ENCODE results near the gene PRKAR1B.
"Not testable (repeated sequence)": the region's sequence is repeated elsewhere in the genome, so short reads cannot be mapped to it uniquely, and the experiment has no call there.

Gene PRKAR1B

DNA sequence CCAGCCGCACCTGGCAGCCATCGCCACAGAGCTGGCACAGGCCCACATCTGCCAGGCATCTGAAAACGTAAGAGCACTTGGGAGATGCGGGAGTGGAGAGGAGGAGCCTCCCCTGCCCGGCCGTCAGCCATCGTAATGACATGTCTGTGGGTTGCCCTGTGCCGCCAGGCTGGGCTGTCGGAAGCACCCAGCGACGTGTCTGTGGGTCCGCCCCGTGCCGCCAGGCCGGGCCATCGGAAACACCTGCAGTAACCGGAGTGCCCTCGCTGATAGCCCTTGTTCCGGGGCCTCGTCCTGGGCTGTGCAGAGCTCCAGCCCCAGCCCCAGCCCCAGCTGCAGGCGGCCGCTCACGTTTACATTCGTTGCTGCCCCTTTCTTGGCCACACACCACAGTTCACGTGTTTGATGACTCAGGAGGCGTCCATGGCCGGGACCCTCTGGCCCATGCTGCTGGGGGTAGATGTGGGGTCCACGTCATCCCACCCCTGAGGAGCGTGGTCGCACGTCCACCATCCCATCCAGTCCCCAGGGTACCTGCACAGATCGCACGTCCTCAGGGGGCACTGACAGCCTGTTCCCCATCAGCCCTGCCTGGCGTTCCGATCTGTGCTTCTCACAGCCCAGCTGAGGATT is 30.0 kb upstream of the PRKAR1B start:
- DNase-seq: no peak

DNA sequence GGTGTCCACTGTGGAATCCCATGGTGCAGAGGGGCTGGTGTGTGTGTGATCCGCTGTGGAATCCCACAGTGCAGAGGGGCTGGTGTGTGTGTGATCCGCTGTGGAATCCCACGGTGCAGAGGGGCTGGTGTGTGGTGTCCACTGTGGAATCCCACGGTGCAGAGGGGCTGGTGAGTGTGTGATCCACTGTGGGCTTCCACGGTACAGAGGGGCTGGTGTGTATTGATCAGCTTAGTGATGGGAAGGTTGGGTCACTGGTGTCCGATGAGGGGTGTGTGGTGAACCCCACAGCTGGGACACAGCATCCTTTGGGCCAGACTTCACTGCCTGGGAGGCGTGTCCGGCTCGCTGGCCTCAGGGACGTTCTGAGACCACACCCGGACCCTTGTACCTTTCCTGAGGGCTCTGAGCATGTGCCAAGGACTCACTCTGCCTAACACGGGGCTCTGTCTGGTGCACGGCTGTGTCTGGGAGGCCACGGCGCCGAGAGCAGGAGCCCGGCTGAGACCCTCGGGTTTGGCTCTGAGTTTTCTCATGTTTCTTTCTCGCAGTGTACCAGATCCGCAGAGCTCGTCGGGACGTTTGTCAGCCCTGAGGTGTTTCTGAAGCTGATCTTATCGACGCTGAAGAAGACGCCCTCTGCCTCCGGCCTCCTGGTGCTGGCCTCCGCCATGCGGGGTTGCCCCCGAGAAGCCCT is 29.3 kb upstream of the PRKAR1B start:
- no peak for DNase-seq

DNA sequence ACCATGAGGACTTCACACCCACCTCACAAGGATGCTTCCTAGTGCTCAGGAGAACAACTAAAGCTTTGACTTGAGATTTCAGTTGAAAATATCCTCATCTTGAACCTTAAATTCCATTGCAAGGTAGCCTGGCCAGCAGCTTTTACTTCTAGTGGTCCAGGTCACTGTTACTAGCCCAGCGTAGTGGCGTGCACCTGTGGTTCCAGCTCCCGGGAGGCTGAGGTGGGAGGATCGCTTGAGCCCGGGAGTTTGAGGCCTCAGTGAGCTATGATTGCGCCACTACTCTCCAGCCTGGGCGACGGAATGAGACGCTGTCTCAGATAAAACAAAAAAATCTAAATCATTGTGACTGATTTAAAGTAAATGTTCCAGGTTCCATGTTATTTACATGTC is 28.3 kb upstream of the PRKAR1B start:
- DNase-seq: no peak

DNA sequence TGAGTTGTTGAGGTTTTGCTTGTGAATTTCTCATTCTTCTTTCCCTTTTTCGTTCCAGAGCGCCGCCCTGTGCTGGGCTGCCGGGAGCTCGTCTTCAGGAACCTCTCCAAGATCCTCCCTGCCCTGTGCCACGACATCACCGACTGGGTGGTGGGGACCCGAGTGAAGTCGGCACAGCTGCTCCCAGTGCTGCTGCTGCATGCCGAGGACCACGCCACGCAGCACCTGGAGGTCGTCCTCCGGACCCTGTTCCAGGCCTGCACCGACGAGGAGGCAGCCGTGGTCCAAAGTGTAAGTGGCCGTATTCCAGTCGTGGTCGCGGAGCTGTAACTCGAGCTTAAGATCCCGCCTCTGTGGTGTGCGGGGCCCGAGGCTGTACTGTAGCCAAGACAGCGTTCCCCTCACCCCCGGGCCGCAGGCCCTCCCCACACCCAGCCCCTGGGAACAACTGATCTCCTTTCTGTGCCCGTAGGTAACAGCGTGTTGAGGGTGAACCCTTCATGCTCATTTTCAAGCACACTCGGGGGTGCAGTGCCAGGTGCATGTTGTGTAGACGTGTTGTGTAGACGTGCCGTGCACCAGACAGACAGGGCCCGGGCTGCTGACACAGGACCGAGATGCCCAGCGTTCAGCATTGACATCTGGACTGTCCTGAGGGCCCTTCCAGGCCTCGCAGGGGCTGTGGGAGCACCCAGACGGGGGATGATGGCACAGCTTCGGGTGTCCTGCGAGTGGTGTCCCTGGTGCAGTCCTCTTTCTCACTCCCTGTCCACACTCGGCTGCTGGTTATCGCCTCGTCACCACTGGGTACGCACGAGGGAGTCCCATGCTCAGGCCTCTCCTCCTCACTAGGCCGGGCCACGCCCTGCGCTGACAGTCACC is 27.7 kb upstream of the PRKAR1B start:
- no peak for DNase-seq

DNA sequence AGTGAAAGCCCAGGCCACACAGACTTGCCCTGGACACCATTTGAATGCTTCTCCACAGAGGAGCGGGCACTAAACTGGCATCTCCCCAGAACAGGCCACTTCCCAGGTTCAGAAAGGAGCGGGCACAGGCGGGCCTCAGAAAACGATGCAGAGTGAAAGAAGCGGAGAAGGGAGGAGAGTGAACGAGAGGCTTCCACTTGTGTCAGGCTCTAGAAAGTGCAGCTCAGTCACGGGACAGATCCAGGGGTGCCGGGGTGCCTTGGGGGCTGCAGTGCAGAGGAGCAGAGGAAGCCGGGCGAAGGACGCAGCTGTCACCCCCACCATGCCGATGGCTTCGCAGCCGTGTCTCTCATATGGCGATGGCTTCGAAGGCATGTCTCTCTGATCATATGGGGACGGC is 26.1 kb upstream of the PRKAR1B start:
- no peak for DNase-seq

DNA sequence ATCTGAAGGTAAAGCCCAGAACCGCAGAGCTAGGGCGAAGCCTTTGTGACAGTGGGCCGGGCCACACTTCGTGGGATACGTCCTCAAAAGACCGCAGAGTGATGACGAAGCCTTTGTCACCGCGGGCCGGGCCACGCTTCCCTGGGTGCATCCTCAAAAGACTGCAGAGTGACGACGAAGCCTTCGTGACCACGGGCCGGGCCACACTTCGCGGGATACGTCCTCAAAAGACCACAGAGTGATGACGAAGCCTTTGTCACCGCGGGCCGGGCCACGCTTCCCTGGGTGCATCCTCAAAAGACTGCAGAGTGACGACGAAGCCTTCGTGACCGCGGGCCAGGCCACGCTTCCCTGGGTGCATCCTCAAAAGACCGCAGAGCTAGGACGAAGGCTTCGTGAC is 25.2 kb upstream of the PRKAR1B start:
- DNase-seq: not testable (repeated sequence)

DNA sequence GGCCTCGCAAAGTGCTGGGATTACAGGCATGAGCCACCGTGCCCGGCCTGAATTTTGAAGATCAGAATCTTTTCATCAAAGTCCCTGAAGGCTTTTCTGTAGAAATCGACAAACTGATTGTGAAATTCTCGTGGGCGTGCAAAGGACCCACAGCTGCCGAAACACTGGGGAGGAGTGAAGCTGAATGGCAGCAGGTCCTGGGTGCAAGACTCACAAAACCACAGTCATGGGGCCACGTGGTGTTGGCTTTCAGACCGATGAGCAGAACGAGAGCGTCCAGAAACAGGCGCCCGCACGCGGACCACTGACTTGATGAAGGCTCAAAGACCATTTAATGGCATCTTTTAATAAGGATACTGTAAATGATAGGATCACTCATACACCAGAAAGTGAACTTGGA is 24.7 kb upstream of the PRKAR1B start:
- DNase-seq: no peak

DNA sequence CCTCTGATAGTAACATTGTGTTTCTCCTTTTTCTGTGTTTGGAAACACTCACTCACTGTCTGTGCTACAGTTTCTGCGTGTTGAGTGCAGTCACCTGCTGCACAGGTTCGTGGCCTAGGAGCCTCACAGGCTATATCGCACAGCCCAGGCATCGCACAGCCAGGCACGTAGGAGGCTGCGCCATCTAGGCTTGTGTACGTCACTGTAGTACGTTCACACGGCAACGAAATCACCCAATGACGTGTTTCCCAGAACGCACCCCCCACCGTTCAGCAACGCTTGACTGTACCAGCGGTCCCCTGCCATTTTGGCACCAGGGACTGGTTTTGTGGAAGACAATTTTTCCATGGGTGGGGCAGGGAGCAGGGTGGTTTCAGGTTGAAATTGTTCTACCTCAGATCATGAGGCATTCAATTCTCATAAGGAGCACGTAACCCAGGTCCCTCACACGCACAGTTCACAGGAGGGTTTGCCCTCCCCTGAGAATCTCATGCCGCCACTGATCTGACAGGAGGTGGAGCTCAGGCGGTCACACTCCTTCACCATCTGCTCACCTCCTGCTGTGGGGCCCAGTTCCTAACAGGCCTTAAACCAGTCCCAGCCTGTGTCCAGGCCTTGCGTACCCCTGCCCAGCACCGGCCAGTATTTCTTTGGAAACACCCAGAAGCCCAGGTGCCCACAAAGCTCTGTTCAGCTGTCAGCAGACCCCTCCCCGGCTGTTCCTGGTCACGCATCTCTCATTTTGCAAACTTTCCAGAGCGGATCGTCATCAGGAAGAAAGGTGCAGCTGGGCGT is 23.2 kb upstream of the PRKAR1B start:
- no peak for DNase-seq

DNA sequence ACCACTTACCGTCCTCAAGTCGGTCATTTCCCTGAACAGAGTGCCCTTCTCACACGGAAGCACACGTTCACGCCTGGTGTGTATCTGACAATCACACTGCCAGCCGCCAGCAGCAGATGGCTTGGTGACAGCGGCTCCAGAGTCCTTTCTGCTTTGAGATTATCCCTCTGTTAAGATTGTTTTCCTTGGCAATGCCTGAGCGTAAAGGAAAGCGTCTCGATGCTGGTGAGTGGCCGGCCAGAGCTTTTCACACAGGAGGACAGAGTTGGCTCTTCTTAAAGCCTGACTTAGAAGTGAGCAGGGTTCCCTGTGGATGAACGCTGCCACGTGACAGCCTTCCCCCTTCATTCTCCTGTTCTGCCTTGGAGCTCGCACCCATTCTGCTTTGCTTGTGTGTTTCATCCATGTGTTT is 22.1 kb upstream of the PRKAR1B start:
- no peak for DNase-seq

DNA sequence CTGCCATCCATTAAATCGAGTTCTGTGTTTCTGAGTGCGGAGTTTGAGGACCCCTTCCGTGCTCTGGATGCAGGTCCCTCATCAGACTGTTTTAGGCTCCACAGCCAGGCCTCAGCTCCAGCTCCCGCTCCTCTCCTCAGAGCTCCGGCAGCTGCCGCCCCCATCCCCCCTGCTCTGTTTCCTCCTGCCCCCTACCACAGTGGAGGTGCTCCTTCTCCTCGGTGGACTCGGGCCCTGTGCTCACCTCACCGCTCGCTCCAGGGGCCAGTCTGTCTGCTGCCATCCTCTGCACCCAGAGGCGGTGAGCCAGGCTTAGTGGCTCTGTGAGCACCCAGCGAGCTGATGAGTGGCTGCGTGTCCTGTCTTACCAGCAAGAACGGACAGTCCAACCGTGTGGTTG is 21.4 kb upstream of the PRKAR1B start:
- no peak for DNase-seq

DNA sequence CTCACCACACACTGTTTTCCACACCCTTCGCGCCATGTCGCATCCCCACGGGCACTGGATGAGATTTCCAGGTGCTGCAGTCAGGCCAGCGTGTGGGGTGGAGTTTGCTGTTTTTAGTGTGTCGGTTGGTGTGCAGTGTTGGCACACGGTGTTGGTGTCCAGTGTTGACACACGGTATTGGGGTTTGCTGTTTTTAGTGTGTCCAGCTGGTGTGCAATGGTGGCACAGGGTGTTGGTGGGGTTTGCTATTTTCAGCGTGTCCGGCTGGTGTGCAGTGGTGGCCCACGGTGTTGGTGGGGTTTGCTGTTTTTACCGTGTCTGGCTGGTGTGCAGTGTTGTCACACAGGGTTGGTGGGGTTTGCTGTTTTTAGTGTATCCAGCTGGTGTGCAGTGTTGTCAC is 20.1 kb upstream of the PRKAR1B start:
- no peak for DNase-seq

DNA sequence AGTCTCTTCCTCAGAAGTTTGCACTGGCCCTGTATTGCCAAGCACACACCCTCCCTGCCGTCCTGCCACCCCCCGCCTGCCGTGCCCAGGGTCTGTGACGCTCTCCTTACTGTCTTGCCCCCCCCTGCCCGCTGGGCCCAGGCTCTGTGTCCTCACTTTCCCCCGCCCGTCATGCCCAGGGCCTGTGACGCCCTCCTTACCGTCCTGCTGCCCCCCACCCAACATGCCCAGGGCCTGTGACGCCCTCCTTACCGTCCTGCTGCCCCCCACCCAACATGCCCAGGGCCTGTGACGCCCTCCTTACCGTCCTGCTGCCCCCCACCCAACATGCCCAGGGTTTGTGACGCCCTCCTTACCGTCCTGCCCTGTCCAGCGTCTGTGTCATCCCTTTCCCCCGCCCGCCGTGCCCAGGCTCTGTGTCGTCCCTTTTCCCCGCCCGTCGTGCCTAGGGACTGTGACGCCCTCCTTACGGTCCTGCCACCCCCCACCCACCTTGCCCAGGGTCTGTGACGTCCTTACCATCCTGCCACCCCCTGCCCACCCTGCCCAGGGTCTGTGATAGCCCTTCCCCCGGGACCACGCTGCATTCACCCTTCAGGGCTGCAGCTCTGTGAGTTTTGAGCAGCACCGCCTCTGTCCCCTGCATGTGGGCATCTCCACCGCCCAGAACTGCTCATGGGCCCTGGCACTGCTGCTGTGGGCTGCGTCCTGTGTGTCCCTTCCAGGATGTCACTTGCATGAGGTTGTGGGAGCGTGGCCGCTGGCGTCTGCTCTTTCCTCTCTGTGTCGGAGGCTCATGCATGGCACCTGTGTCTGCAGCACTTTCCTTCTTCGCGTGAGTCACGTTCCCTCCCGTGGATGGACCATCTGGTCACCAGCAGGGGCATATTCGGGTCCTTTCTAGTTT is 19.3 kb upstream of the PRKAR1B start:
- no peak for DNase-seq

DNA sequence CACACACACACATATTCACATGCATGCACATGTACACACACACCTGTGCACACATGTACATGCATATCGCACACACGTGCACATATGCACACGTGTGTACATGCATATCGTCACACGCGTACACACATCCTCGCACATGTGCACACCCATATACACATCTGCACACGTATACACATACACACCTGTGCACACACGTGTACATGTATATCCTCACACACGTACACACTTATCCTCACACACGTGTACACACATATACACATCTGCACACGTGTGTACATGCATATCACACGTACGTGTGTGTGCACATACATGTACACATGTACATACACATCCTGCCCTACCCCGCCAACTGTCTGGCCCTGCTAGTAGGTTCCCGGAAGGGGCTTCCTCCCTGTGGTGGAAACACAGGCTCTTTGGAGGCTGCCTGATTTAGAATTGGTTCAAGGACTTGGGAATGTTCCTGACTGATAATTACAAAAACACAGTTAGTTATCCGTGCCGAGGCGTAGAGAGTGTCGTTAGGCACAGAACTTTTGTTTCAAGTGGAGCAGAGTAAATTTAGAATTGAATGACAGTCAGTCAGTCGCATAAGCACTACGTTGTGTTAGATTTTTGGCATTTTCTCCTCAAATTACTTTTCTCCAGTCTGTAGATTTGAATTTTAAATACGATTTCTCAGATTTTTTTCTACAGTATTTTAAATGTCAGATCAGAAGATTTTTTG is 18.5 kb upstream of the PRKAR1B start:
- DNase-seq: no peak

DNA sequence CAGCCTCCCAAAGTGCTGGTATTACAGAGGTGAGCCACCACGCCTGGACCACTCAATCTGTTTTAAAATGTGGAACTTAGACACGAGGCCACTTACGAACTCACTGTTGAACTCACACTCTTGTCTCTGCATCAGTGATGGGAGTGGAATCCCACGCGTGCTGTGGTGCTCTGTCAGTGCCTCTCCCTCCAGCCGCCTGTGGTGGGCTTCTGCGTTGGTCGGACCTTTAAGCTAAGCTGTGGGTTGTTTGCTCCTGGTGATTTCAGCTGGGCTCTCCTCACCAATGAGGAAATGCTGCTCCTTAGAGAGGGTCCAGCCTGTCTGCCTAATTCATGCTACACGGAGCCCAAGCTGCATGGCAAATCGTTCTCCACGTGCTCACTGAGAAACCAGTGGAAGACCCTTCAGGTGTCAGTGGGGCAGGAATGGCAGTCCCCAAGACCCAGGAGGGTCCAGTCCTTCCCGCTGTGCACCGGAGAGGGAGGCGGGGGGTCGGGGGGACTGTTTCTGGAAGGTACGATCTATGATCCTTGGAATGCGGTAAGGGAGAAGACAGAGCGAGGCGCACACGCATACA is 17.9 kb upstream of the PRKAR1B start:
- no peak for DNase-seq

DNA sequence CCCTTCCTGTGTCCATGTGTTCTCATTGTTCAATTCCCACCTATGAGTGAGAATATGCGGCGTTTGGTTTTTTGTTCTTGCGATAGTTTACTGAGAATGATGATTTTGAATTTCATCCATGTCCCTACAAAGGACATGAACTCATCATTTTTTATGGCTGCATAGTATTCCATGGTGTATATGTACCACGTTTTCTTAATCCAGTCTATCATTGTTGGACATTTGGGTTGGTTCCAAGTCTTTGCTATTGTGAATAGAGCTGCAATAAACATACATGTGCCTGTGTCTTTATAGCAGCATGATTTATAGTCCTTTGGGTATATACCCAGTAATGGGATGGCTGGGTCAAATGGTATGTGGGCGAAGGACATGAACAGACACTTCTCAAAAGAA is 17.0 kb upstream of the PRKAR1B start:
- not testable (repeated sequence) for DNase-seq

DNA sequence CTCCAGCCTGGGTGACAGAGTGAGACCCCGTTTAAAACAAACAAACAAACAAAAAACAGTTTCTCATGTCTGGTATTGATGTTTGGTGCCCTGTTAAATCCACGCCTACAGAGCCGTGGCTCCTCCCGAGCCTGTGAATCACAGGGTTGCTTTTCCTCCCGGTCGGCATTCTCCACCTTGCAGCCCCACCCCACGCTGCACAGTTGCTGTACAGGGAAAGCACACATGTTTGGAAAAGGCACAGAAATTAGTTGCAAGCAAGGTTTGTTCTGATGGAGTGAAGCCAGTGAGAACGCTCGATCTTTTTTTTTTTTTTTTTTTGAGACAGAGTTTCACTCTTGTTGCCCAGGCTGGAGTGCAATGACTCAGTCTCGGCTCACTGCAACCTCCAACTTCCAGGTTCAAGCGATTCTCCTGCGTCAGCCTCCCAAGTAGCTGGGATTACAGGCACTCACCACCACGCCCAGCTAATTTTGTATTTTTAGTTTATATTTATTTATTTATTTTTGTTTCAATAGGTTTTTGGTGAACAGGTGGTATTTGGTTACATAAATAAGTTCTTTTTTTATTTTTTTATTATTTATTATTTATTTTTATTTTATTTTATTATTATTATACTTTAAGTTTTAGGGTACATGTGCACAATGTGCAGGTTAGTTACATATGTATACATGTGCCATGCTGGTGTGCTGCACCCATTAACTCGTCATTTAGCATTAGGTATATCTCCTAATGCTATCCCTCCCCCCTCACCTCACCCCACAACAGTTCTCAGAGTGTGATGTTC is 16.5 kb upstream of the PRKAR1B start:
- not testable (repeated sequence) for DNase-seq

DNA sequence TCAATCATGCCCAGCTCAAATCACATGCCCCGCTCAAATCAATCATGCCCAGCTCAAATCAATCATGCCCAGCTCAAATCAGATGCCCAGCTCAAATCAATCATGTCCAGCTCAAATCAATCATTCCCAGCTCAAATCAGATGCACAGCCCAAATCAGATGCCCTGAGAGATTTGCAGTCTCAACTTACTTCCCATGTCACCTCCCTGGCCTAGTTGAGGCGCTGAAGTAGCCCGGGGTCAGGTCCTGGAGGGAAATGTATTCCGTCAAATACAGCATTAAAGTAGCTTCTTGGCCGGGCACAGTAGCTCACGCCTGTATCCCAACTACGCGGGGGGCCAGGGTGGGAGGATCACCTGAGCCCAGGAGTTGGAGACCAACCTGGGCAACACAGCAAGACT is 15.7 kb upstream of the PRKAR1B start:
- DNase-seq: no peak

DNA sequence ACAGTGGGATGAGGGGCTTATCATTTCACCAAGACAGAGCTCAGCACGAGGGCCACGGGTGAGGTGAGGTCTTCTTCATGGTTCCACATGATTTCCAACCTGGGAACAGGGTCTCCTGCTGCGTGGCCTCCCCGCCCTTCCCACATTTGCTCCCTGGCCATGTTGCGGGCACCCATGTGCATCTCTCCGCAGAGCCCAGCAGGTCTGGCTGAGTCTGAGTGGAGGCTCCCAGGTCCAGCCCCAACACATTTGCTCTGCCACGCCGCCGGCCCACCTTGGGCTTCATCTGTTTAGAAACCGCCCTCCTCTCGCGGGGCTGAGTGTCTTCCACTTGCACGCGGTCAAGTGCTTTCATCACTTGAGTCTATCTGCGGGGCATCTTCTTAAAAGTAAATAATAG is 14.8 kb upstream of the PRKAR1B start:
- no peak for DNase-seq

DNA sequence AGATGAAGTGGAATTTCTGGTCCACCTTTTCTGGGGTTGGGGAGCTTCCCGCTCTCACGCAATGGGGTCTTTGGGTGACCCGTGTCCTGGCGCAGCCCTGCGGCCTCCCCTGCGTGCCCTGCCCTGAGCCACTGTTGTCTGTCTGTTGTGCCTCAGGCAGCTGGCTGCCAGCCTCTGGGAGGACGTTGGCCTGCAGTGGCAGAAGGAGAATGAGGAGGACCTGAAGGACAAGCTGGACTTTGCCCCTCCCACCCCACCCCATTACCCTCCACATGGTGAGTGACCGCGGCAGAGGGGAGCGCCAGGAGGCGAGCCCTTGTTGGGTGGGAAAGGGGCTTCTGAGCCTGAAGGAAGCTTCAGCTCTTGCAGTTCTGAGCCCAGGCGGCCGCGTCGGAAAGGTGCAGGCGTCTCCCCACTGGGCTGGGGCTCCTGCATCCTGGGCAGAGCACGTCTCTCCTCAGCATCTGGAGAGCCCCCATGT is 14.2 kb upstream of the PRKAR1B start:
- DNase-seq: no peak

Data from NCI-H446 (cell line).